Measurements from ENCODE around the gene RNF39. TPM values are rescaled to one million over a fixed set of nuclear protein-coding genes. Genes with fewer than 3 reads are reported as not detected.

RNF39 gene
- polyA plus RNA-seq, 1 donor from 2014 or later = not detected

DNA sequence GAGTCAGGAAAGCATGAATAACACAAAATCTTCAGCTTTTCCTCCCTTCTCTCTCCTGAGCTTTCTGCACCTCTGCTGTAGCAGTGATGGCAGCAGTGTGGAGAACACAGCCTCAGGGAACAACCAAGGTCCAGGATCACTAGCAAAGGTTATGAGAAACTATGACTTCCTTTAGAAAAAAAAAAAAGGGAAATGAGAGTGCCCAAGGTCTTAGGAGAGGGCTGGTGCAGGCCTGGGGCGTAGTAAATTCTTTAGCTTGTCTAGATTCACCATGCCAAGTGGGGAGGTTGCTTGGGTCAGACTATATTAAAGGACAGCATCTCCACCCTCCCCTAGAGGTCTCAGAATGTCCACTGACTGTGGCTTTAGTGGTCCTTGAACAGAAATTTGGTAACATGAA is 54.9 kb downstream of the RNF39 start:
- TF ChIP-seq TAF1 (IDR thresholded peaks at IDR 0.05; ENCODE audit: low read depth) = no peak
- Histone ChIP-seq H3K9me3 (ENCODE audit: low read length) (no peaks in the 10 kb centered on the region), H3K79me2 (replicated peaks; ENCODE audit: insufficient read depth, low read length) (no peaks in the 10 kb centered on the region), H3K4me3 (ENCODE audit: low read length) (no peak overlapping the region), H3K27ac (ENCODE audit: low read length) (no peak overlapping the region), H4K20me1 (ENCODE audit: insufficient read depth) (no peaks in the 10 kb centered on the region), H3K36me3 (ENCODE audit: insufficient read depth, low read length) (peaks cover 5% of the 10 kb centered on the region), H3K27me3 (ENCODE audit: insufficient read depth, low read depth, low read length) (no peaks in the 10 kb centered on the region), H3K9me2 (ENCODE audit: insufficient read depth, low read length) (no peaks in the 10 kb centered on the region), H3K4me2 (ENCODE audit: low read length) (no peak overlapping the region), H3F3A (ENCODE audit: insufficient read depth, low read length, poor library complexity, severe bottlenecking) (no peaks in the 10 kb centered on the region), H2AFZ (ENCODE audit: low read depth, low read length) (no peak overlapping the region), H3K9ac (ENCODE audit: low read length) (no peak overlapping the region)

Small RNA genes within 50 kb of the gene (small RNA-seq; reads per million reads assigned to genes)
- 0 reads per million in 3 experiments for gene RF02218
- gene RF02219 = 0 reads per million in 3 experiments
- gene RF02220 = 0 reads per million in 3 experiments

Other genes starting within 250 kb of the RNF39 start
- not detected in 2 replicates for gene HLA-G, start 247.9 kb downstream of the RNF39 start, polyA plus RNA-seq
- 47.6 and 58.7 TPM in 2 replicates for gene HLA-A, start 133.2 kb downstream of the RNF39 start, polyA plus RNA-seq
- gene POLR1H, start 14.5 kb downstream of the RNF39 start, polyA plus RNA-seq = 42.8 and 51.4 TPM in 2 replicates
- gene PPP1R11, start 8.6 kb downstream of the RNF39 start, polyA plus RNA-seq = 39.7 and 48.1 TPM in 2 replicates
- gene TRIM31, start 37.3 kb upstream of the RNF39 start, polyA plus RNA-seq = not detected in 2 replicates
- not detected in 2 replicates for gene TRIM40, start 60.4 kb upstream of the RNF39 start, polyA plus RNA-seq
- gene TRIM10, start 85.4 kb upstream of the RNF39 start, polyA plus RNA-seq = not detected in 2 replicates
- not detected in 2 replicates for gene TRIM15, start 87.8 kb upstream of the RNF39 start, polyA plus RNA-seq
- 23.5 and 25.9 TPM in 2 replicates for gene TRIM26, start 137.6 kb upstream of the RNF39 start, polyA plus RNA-seq